Upper lobe of left lung (tissue), 6 donors: ENCODE results near the gene PPP3CA. TPM values are rescaled to one million over a fixed set of nuclear protein-coding genes. Genes with fewer than 3 reads are reported as not detected.

ENCODE experiments used
- ATAC-seq, 2 donors: fragments of 200-7000 bp; cut with Tn5 transposase; one replicate each; pipeline ENCODE4 v1.9.1; 2022; ENCODE audit warnings: mild to moderate bottlenecking in 2 of 2, moderate library complexity in 2 of 2; ENCODE audit not compliant: low FRiP score in 2 of 2
- DNase-seq, 2 donors: peaks; one replicate each; pipeline ENCODE4 v3.0.0-alpha.2; 2019 to 2020
- H3K27ac ChIP-seq, 4 donors: fragments of 200-600 bp; sonication (generic); one replicate each; pipeline ENCODE4 v1.5.1; 2016 to 2019
- H3K27me3 ChIP-seq, 4 donors: fragments of 200-600 bp; sonication (generic); one replicate each; pipeline ENCODE4 v1.5.1; 2017 to 2019
- H3K36me3 ChIP-seq, 4 donors: fragments of 200-600 bp; sonication (generic); one replicate each; pipeline ENCODE4 v1.5.1; 2016 to 2019
- H3K4me1 ChIP-seq, 4 donors: fragments of 200-600 bp; sonication (generic); one replicate each; pipeline ENCODE4 v1.5.1; 2018 to 2019
- H3K4me3 ChIP-seq, 4 donors: fragments of 200-600 bp; sonication (generic); one replicate each; pipeline ENCODE4 v1.5.1; 2017 to 2019; ENCODE audit warnings: mild to moderate bottlenecking in 2 of 4, moderate library complexity in 1 of 4
- H3K9me3 ChIP-seq, 4 donors: fragments of 200-600 bp; sonication (generic); one replicate each; pipeline ENCODE4 v1.5.1; 2018 to 2019
- EP300 ChIP-seq, 4 donors: sonication (generic); formaldehyde crosslinking; IDR thresholded peaks; one replicate each; pipeline ENCODE4 v1.5.1; 2017; ENCODE audit warnings: antibody characterized with exemption in 4 of 4, control low read depth in 2 of 4
- POLR2A ChIP-seq, 4 donors: fragments of 450-650 bp; IDR thresholded peaks; one replicate each; pipeline ENCODE4 v1.5.1; 2016 to 2017; ENCODE audit warnings: antibody characterized with exemption in 4 of 4, mild to moderate bottlenecking in 2 of 4
- POLR2AphosphoS5 ChIP-seq, 2 donors: sonication (generic); formaldehyde crosslinking; IDR thresholded peaks; one replicate each; pipeline ENCODE4 v1.5.1; 2017; ENCODE audit warnings: antibody characterized with exemption in 2 of 2
- WGBS, 2 donors: methylation state at CpG; one replicate each; pipeline ENCODE4 v1.1.5; 2017 to 2018; 5-methylcytosine and 5-hydroxymethylcytosine counted together
- total RNA-seq, 6 donors: library from RNA; depleted of rRNA in 4 of 6; stranded (reverse); fragments of >200 nt in 4 of 6; gene quantifications; one replicate each; pipeline versions ENCODE4 v1.1.0 to v1.2.1, GENCODE V29; 2016 to 2021
- TF ChIP-seq, protein P1 (sequence below), 6 experiments: fragments of 450-650 bp in 4 of 6; fragments of 200-600 bp in 2 of 6; sonication (generic) in 2 of 6; IDR thresholded peaks; one replicate each; pipeline ENCODE4 v1.5.1; 2016 to 2019; ENCODE audit warnings: antibody characterized with exemption in 6 of 6
- donor health status: DM: no; HTN: no; CAD: no; lungs with moderate emphysema.
- donor health status: DM: no; HTN: yes; CAD: no; lungs with severe emphysema.

Gene PPP3CA
- total RNA-seq, 6 donors from 2014 or later: 28.3 to 62.0 (median 50.0) TPM

DNA sequence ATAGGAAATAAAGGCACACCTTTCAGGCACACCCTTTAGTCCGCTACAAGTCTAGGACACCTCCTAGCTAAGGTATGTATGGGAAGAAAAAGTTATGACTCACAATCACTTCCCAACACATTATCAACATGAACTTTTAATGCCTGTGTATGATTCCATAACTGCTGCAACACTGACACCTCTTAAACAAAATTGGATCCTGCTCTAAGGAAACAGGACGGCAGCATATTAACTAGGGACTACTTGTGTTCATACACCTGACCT, 2.4 kb upstream of the PPP3CA start:
- H3K4me3 ChIP-seq: no peak overlapping the region
- peaks cover 16 to 21% (median 19%) of the 10 kb centered on the region in 4 donors for H3K4me1 ChIP-seq
- no peaks in the 10 kb centered on the region for H3K9me3 ChIP-seq
- TF ChIP-seq EP300 (IDR thresholded peaks at IDR 0.05): no peak
- TF ChIP-seq, protein P1, sequence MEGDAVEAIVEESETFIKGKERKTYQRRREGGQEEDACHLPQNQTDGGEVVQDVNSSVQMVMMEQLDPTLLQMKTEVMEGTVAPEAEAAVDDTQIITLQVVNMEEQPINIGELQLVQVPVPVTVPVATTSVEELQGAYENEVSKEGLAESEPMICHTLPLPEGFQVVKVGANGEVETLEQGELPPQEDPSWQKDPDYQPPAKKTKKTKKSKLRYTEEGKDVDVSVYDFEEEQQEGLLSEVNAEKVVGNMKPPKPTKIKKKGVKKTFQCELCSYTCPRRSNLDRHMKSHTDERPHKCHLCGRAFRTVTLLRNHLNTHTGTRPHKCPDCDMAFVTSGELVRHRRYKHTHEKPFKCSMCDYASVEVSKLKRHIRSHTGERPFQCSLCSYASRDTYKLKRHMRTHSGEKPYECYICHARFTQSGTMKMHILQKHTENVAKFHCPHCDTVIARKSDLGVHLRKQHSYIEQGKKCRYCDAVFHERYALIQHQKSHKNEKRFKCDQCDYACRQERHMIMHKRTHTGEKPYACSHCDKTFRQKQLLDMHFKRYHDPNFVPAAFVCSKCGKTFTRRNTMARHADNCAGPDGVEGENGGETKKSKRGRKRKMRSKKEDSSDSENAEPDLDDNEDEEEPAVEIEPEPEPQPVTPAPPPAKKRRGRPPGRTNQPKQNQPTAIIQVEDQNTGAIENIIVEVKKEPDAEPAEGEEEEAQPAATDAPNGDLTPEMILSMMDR (IDR thresholded peaks at IDR 0.05): no peak
- no peak for TF ChIP-seq POLR2AphosphoS5 (IDR thresholded peaks at IDR 0.05)
- TF ChIP-seq POLR2A (IDR thresholded peaks at IDR 0.05): no peak
- no peak for DNase-seq
- WGBS, 2 donors: 83% methylated on average over 2 of the region's 2 CpGs
- ATAC-seq: no peak
- no peak overlapping the region for H3K27ac ChIP-seq
- no peaks in the 10 kb centered on the region for H3K36me3 ChIP-seq
- H3K27me3 ChIP-seq: no peaks in the 10 kb centered on the region

DNA sequence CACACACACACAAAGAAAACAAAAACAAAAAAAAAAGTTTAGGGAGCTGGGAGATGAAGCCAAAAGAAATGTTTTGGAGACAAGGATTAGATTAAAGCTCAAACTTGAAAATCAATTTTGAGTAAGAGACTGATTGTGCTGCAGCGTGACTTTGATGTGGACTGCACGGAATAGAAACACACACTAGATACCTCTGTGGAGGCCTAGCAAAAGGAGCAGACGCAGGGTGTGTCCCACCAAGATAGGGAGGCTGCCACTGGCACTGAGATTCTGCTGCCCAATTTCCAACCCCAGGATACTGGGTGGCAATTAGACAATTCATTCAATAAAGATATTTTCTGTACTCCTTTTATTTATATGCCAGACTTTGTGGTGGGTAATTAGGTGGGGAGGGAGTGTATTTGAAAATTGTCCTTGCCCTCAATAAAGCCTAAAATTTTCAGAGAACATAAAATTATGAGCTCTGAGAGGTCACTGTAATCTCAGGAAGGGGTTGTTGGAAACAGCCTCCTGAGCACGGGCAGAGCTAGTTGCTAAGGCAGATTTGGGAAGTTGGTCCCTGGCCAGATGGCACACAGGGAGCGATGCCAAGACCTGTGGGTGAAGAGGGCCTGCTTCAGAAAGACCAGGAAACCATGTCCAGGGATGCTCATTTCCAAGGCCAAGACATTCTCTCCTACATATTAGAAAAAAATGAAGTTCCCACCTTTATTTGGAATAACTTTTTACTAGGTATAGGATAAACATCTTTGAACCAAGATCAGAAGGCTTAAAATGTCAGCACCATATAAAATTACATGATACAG, 1.9 kb upstream of the PPP3CA start:
- H3K4me3 ChIP-seq: peak overlapping the region in 2 of 4 donors; percentile 92 to 98
- DNase-seq: peak in 1 of 2 donors; percentile 71
- WGBS, 2 donors: 49 to 65% methylated on average over 4 to 5 of the region's 5 CpGs

DNA sequence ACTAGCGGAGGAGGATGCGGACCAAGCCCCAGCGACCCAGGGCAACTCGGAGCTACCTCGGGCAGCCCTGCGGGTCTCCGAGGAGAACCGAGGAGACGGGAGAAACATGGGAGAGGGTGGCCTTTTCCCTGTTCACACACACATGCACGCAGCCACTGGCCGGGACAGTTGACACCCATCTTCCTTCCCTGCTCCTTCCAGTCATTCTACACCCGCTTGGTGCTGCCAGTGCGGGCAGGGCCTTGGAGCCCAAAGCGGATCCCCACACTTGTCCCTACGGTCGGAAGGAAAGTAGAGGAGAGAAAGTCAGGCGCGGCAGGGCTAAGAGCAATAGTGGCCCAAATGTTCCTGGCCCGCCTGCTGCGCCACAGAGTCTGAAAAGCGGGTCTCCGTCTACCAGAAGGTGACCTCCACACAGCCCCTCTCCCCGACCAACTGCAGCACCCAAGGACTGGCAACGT, 1.1 kb upstream of the PPP3CA start:
- peak overlapping the region; percentile 95 to 99 (median 98) for H3K27ac ChIP-seq
- peak in 1 of 2 donors; percentile 44 for DNase-seq
- H3K36me3 ChIP-seq: no peaks in the 10 kb centered on the region
- peak; percentile 21 to 28 for ATAC-seq
- no peaks in the 10 kb centered on the region for H3K9me3 ChIP-seq
- 6 to 15% methylated on average over 15 to 24 of the region's 24 CpGs for WGBS, 2 donors
- peak overlapping the region; percentile 67 to 98 (median 95) for H3K4me3 ChIP-seq
- H3K4me1 ChIP-seq: peaks cover 20 to 27% (median 25%) of the 10 kb centered on the region in 4 donors
- TF ChIP-seq, protein P1 (IDR thresholded peaks at IDR 0.05): no peak
- TF ChIP-seq POLR2A (IDR thresholded peaks at IDR 0.05) (no peak), POLR2AphosphoS5 (IDR thresholded peaks at IDR 0.05) (no peak), EP300 (IDR thresholded peaks at IDR 0.05) (no peak)
- H3K27me3 ChIP-seq: no peaks in the 10 kb centered on the region

More for the DNA sequence above, 1.9 kb upstream of the PPP3CA start:
- peak overlapping the region in 2 of 4 donors; percentile 95 to 99 for H3K27ac ChIP-seq
- no peaks in the 10 kb centered on the region for H3K36me3 ChIP-seq
- no peak for ATAC-seq
- H3K4me1 ChIP-seq: peaks cover 19 to 26% (median 22%) of the 10 kb centered on the region in 4 donors
- no peak for TF ChIP-seq POLR2AphosphoS5 (IDR thresholded peaks at IDR 0.05)
- TF ChIP-seq POLR2A (IDR thresholded peaks at IDR 0.05): no peak
- TF ChIP-seq, protein P1 (IDR thresholded peaks at IDR 0.05): no peak
- no peak for TF ChIP-seq EP300 (IDR thresholded peaks at IDR 0.05)
- no peaks in the 10 kb centered on the region for H3K9me3 ChIP-seq
- H3K27me3 ChIP-seq: no peaks in the 10 kb centered on the region

DNA sequence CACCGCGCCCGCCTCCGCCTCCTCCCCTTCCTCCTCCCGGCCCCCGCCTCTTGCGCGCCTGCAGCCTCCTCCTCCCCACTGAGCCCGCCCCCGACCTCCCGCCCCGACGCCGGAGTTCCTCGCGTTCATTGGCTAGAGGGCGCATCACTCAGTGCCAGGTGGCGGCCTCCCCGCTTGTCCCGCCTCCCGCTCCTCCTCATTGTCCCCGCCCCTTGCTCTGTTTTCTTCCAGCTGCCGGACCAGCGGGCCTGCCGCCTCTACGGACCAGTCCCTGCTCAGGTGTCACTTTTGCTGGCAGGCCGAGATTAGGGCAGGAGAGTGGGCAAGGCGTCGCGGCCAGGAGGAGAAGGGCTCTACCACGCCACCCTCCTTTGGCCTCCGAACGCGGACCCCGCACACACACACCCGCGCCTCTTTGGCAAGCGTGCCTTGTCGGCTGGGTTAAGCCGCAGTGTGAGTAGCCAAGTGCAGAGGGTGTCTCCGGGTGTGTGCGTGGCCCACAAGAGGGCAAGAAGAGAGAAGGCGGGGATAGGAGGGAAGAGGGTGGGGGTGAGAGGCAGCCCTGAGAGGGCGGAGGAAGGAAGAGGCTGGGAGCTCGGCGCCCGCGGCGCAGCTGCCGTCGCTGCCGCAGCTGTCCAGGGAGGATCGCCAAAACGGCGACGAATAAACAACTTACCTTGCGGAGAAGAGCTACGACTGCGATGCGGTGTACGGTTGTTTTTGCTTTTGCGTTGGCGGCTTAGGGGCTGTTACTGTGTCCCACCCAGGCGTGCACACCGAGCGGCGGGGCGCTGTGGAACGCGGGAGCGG, 436 bp upstream of the PPP3CA start:
- Histone ChIP-seq H3K27me3 (no peaks in the 10 kb centered on the region), H3K9me3 (no peaks in the 10 kb centered on the region), H3K36me3 (no peaks in the 10 kb centered on the region), H3K4me3 (peak overlapping the region; percentile 67 to 98 (median 95)), H3K4me1 (peaks cover 20 to 31% (median 25%) of the 10 kb centered on the region in 4 donors), H3K27ac (peak overlapping the region; percentile 95 to 99 (median 98))
- TF ChIP-seq EP300 (IDR thresholded peaks at IDR 0.05) (no peak), POLR2AphosphoS5 (IDR thresholded peaks at IDR 0.05) (peak; percentile 71 to 95), POLR2A (IDR thresholded peaks at IDR 0.05) (peak; percentile 28 to 87 (median 68))
- TF ChIP-seq, protein P1 (IDR thresholded peaks at IDR 0.05): peak in 2 of 6 experiments; percentile 36 to 46
- WGBS, 2 donors: 1% methylated on average over 24 to 68 of the region's 71 CpGs
- ATAC-seq (peak; percentile 96 to 99), DNase-seq (peak; percentile 99)
